Renal cortex interstitium (tissue), 11 donors: Measurements from ENCODE around the gene PPP2R2B. TPM values are rescaled to one million over a fixed set of nuclear protein-coding genes. Genes with fewer than 3 reads are reported as not detected.
A peak's percentile ranks its signal among the peaks of the same experiment; 100 is the strongest.

Source experiments
- DNase-seq, 11 donors: peaks; one replicate each; pipeline ENCODE4 v3.0.0-alpha.2; 2013; ENCODE audit warnings: low read depth in 9 of 11, low spot score in 4 of 11; ENCODE audit errors: extremely low read depth in 1 of 11
- polyA plus RNA-seq, 3 donors: library from polyadenylated mRNA; unstranded; fragments of 120-200 nt; gene quantifications; one replicate each; pipeline ENCODE4 v1.2.1, GENCODE V29; 2013; ENCODE audit not compliant: insufficient read length in 3 of 3

Gene PPP2R2B
- polyA plus RNA-seq, 3 donors, result 12.4 to 15.4 (median 14.8) TPM

DNA sequence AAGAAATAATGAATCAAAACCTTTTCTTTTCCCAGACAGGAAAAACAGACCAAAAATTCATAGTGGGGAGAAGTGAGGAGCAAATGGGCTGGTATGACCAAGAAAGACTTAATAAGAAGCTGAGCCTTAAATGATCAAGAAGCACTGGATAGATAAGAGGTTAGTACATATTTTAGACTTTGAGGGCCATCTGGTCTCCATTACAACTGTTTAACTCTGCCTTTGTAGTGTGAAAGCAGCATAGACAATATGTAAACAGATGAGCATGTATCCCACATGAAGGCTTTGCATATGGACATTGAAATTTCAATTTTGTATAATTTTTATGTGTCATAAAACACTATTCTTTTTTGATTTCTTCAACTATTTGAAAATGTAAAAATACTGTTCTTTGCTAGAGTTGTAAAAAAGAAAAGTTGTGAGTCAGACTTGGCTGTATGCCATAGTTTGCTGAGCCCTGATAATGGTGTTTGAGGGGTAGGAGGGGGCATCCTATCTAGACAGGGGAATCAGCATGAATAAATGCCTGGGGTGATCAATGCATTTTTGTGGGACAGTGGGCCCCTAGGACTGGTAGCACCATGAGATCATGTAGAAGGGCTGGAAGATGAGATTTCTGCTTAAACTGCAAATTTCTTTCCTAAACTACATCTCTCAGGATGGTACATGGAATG lies 270.8 kb downstream of the PPP2R2B start:
- DNase-seq, result no peak

DNA sequence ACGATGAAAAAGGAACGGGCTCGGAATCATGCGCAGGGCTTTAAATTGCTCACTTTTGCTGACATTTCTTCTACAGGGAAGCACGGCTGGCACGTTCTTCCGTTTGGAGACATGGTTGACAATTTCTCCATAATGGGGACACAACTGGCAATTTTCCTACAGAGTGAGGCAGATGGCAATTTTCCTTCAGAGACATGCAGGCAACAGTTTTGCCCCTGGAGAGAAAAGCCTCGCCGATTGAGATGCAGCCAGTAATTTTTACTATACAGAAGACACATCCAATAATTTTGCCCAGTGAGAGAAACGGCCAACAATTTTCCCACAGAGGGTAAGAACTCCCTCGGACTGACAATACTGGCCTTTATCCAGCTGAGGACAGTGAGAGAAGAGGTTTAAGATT lies 271.7 kb downstream of the PPP2R2B start:
- DNase-seq, result no peak

DNA sequence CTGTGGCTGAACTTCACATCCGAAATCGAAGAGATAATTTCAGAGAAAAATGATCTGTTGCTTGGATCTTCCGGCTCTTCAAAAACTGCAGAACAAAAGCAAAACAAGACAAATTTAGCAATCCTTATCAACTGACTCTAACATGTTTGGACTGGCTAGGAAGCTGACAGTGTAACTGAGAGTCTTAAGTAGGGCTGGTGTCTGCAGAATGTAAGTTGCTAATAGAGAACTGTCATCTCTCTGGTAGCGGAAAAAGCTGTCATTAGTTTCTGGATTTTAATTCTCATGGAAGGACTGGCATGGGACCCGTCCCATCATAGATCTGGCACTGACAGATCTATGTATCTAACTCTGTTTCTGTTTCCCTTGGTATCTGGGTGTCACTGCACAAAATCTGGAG lies 278.2 kb downstream of the PPP2R2B start:
- DNase-seq, result no peak

DNA sequence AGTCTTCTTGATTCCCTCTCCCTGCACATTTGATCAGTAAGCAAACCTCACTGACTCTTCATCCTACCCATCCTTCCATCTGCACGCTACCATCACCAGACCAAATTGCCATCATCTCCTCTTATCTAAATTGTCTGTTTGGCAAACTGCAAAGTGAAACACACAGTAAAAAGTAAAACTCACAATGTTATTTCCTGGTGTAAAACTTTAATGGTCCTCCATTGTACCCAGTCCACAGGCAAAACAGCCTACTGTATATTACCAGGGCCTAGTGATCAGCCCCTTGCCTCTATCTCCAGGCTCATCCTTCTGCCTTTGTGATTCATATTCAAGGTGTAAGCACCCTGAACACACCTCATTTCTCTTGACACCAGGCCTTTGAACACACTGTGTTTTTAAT lies 279.3 kb downstream of the PPP2R2B start:
- DNase-seq, result no peak

DNA sequence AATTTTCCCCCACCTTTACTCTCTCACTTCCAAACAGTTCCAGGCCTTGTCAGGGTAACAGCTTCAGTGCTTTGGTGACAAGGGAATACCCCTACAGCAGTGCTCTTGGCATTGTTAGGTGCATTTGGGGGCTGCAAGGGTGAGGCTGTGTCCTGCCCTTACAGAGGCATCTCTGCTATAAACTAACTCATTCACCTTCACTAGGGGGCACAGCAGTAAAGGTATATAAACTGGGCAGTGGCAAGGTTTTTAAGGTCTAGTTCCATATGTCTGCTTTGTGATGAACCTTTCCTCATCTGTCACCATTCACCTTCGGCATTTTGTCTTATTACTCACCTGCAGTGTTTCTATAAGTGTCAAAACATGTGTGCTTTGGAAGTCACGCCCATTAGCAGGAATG lies 283.5 kb downstream of the PPP2R2B start:
- no peak for DNase-seq

DNA sequence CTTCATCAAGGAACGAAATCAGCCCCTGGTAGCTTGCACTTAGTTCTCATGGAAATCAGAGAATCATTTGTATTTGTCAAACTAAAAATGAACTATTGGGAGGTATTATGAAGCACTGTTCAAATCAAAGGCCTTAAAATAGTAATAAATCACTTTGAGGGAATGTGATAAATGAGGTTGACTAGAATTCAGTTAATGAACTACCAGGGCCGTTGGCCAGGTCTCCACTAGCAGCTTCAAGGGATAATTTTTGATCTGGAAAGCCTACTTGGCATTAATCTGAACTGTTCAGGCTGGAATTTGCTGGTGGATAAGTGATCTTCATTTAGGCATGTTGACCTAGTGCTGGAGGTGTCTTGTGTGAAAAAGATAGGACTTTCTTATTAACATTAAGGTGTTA lies 286.2 kb downstream of the PPP2R2B start:
- no peak for DNase-seq

DNA sequence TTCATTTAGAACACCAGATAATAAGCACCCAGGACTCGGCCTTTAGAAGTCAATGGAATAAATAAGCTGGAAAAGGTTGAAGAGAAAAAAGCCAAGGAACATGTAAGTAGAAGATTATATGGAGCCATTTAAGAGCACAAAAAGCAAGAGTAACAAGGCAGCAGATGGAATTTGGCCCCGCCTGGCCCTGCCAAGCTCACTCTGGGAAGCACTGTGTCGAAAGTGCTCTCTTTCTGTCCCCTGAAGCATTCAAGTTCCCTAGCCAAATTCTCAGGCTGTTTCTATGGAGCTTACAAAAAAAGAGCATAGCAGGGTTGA lies 289.6 kb downstream of the PPP2R2B start:
- no peak for DNase-seq

DNA sequence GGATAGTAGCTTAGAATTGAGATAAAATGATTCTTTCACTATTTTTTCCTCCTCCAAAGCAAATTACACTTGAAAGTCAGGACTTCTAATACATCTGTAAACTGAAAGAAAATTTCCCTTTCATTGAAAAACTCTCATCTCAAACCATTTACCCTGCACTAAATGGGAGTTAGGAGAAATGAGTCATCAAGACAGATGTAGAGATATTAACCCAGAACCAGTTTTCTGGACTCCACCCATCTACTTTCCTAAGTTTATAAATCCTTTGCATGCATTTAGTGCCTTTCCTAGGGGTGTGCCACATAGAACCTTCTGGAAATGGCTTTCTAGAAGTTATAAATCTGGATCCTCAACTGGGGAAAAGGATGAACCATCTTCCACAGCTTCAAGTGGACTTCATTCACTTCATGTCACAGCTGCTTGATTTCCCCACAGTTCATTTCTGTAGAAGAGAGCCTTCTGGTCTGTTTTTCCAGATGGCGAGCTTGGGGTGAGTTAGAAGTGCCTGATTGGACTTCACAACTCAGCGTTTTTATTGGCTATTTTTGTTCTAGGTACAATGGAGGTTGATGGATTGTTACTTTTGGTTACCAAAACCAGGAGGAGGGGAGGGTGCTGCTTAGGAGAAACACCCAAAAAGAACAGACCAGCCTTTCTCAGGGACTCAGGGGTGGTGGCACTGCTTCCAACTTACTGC lies 290.1 kb downstream of the PPP2R2B start:
- DNase-seq, result no peak

DNA sequence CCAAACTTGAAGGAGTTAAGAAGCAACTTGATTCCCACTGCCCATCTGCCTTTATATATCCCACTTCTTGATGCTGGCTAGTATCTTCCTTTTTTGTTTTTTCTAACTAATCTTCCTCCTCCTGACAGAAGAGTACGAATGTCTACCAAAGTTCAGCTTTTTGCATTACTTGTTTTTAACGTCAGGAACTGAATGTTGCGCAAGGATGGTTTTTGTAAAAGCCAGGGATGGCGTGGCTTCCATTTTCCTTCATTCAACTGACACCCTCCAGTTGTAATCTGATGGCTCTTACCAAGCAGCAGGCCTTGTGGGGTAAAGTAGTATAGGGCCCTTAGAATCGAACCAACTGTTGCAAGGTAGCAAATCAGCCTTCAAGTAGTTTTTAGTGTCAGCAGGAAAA lies 291.8 kb downstream of the PPP2R2B start:
- no peak for DNase-seq

DNA sequence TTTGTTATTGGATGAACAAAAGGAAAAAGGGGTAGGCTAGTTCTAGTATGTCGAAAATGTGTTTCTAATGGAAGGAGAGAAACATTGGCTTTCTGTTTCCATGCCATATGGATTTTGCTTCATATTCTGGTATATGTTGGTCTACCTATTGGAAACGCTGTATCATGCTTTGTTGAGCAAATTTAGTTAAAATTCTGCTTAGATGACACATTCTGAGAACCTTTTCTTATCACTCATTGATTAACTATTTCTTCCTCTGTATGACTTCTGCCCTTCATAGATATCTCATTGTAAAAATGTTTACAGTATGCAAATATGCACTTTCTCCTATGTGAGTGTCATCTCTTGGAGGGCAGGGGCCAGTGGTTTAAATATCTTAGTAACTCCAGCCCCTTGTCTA lies 293.8 kb downstream of the PPP2R2B start:
- DNase-seq, result no peak

DNA sequence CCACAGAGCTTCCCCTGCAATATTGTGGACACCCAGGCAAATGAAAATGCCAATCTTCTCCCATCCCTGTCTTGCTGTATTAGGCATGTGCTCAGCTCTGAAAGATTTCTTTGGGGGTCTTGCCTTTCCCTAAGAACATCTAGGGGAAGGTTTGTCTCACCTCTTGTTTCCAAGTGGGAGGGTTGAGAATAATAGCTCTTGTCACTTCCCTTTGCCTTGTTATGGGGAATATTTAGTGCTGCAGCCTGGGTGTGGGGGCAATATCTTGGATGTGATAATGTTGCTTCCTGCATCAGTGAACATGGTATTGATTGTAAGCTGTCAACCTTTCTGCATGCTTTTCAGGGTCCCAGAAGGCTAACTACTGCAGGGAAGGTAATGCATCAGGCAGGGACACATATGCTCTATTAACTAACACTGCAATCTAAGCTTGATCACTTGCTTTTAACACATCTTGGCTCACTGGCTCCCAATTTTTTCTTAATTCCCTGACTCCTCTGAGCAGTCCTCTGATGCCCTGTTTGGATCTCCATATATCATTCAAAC lies 296.4 kb downstream of the PPP2R2B start:
- DNase-seq, result no peak

DNA sequence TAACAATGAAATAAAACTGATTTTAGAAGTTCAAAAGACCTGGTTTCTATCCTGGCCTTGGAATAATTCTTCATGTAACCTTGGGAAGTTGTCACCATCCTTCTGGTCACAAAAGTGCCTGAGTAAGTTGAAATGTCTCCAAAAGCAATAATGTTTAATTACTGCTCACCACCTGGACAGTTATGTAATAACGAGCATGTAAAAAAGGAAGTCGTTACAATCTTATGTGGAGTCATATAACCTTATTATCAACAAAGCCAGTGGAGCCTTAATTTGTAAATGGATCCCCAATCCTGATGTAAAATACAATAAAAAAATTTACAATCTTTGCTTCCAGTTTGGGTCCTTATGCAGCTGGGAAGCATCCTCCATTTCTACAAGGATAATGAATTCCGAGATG lies 298.3 kb downstream of the PPP2R2B start:
- DNase-seq, result no peak

DNA sequence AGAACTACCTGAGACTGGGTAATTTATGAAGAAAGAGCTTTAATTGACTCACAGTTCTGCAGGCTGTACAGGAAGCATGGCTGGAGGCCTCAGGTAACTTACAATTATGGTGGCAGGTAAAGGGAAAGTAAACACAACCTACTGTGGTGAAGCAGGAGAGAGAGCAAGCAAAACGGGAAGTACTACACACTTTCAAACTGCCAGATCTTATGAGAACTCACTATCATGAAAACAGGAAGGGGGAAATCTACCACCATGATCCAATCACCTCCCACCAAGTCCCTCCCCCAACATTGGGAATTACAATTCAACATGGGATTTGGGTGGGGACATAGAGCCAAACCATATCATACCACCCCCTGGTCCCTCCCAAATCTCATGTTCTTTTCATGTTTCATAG lies 303.8 kb downstream of the PPP2R2B start:
- DNase-seq, result no peak

DNA sequence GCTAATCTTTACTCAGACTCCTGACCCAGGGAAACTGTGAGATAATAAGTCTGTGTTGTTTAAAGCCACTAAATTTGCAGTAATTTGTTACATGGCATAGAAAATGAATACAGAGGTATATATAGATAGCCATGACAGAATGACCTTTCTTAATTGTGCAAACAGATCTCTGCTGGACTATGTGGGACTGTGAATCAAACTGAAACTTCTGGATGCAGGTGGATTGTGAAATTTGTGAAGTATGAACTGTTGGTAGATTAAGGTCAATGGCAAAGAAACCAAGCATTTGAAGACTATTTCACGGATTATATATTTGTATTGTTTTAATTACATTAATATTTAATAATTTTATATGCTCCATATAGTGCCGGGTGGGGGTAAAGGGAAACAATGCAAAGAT lies 310.4 kb downstream of the PPP2R2B start:
- DNase-seq, result no peak

DNA sequence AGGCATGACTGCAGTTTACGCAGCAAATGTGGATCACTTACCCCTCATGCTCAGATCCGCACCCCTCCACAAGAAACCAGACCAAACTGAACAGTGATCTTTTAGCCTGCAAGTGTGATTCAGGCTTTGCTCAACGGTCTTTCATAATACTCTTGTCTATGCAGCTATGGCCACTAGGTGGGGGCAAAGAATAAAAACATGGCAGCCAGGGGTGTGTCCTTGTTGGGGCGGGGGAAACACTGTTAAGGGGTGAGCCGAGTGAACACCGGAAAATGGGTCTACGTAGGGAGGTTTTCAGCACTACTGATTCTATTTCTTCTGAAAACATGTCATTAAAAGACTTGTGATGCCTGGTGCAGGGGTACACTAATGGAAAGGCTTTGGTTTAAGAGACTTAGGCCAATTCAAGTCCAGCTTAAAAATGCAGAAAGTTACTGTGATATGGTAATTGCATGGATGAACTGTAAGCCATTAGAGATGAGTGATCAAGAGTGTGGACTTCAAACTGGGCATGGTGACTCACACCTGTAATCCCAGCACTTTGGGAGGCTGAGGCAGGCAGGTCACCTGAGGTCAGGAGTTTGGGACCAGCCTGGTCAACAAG lies 312.7 kb downstream of the PPP2R2B start:
- DNase-seq, result peak in 5 of 11 donors; percentile 13 to 22 (median 20)

DNA sequence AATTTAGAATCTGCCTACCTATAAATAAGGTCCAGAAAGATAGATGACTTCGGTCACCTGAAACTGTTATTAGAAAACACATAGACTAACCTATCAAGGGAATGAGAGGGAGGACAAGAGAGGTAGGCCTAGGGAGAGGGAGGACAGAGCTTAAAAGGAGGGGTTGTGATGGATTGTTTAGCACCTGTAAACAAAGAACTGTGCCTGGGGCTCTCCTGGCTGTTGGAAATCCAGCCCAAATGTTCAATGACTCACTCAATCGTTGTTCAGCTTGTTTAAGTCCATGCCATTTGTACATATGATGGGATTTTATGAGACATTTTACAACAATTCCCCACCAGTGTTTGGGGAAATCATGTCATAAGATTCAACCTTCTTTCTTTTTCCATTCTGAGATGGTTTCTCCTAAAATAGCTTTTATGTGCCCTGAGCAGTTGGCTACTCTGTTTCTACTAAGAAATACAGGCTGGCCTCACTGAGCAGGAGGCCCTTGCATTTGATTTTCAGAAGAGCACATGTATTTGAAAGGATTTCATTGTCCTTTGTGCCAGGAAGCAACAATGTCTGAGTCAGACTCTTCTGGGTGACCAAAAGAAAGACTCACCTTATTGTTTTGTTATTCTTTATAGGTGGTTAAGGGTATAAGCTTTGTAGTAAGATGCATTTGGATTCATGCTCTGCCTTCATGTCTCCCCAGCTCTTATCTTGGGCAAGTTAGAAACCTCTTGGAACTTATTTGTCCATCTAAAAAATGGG lies 314.4 kb downstream of the PPP2R2B start:
- no peak for DNase-seq

DNA sequence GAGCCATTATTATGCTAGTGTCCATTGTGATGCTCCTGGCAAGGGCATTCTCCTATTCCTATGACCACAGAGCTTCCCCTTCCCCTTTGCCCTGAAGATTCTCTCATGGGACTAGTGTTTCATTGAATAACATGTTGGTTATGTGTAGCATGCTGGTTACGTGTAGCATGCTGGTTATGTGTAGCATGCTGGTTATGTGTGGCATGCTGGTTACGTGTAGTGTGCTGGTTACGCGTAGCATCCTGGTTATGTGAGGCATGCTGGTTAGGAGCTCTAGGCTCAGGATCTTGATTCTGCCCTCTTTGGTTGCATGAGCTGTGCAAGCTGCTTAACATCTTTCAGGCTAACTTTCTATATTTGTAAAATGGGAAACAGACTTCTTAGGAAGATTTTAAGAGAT lies 316.1 kb downstream of the PPP2R2B start:
- DNase-seq, result no peak

DNA sequence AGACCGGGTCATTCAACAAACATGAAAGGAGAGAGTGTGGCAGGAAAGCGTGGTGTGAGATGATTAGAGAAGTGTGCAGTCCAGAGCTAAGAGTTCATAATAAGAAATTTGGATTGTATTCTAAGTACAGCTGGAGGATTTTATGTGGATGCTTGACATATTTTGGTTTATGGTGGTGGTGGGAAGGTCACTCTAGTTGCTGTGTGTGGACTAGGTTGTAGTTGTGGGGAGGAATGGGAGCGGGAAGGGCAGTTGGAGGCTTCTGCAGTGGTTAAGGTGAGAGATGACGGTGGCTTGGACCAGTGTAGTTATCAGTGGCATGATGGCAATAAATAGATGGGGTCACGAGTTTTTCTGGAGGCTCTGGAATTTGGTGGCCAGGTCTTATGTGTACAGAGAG lies 316.8 kb downstream of the PPP2R2B start:
- no peak for DNase-seq

DNA sequence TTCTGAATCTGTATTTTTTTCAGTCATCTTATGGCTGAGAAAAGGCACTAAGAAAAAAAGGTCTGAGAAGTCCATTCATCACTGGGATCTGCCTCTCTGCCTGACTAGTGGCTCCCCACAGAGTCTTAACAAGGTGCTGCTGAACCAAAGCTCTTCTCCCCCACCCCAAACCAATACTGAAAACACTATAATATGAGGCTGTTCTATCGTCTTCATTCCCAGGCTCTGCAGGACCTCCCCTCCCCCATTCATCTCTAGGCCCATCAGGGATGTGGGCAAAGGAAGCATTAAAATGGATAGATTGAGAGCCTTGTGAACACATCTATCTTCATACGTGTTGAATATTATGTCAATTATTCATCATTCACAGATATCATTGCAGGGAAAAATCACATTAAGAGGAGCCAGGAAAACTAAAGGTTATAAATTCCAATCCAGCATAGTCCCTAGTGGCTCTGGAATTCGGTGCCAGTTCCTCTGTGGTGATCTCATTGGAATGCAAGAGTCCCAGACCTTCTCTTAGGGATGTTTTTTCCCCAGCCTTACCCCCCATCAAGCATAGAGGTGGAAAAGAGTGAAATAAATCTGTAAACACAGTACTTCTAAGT lies 318.2 kb downstream of the PPP2R2B start:
- DNase-seq, result no peak
